ENCODE measurements around the gene BET1L. TPM values are rescaled to one million over a fixed set of nuclear protein-coding genes. Genes with fewer than 3 reads are reported as not detected.
"Not testable (repeated sequence)": the region's sequence is repeated elsewhere in the genome, so short reads cannot be mapped to it uniquely, and the experiment has no call there.

The BET1L gene
- total RNA-seq, 1 experiment from 2014 or later: 56.8 TPM

DNA sequence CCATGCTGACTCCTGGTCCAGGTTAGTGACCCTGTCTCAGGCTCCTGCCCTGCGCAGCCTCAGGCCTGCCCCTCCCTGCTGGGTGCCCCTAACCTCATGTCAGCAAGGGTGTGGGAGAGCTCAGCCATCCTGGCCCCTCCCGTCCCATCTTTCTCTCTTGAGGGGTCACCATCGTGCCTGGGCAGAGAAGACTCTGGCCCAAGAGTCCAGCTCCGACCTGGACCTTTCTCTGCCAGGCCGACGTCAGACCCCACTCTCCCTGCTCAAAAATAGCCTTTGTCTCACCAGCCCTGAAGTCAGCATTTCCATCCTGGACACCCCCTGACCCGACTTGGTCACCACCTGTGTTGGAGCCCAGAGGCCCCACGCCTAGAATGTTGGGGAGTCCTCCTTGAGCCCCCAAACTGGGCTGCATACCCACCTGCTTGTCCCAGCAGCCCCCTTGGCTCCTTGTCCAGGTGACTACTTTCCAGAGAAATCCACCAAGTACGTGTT, 9.4 kb downstream of the BET1L start:
- ChIA-PET POLR2A (no interaction called here), CTCF (interaction anchor here (1.0 kb wide), 1 partner anchor 9 kb away, joined by 3 read pairs; the partner anchor contains the start of genes BET1L and RIC8A)
- Mint-ChIP-seq H3K9me3 (ENCODE audit: unreplicated experiment) (no peaks in the 10 kb centered on the region), H3K27ac (ENCODE audit: unreplicated experiment) (no peak overlapping the region), H3K36me3 (ENCODE audit: insufficient read depth, unreplicated experiment) (peaks cover 14% of the 10 kb centered on the region), H3K4me1 (ENCODE audit: low read depth, unreplicated experiment) (no peaks in the 10 kb centered on the region), H3K4me3 (ENCODE audit: unreplicated experiment) (no peak overlapping the region), H3K27me3 (ENCODE audit: insufficient read depth, unreplicated experiment) (no peaks in the 10 kb centered on the region)
- BruUV-seq (replicated peaks): no TSS peak
- TF ChIP-seq, protein P1, sequence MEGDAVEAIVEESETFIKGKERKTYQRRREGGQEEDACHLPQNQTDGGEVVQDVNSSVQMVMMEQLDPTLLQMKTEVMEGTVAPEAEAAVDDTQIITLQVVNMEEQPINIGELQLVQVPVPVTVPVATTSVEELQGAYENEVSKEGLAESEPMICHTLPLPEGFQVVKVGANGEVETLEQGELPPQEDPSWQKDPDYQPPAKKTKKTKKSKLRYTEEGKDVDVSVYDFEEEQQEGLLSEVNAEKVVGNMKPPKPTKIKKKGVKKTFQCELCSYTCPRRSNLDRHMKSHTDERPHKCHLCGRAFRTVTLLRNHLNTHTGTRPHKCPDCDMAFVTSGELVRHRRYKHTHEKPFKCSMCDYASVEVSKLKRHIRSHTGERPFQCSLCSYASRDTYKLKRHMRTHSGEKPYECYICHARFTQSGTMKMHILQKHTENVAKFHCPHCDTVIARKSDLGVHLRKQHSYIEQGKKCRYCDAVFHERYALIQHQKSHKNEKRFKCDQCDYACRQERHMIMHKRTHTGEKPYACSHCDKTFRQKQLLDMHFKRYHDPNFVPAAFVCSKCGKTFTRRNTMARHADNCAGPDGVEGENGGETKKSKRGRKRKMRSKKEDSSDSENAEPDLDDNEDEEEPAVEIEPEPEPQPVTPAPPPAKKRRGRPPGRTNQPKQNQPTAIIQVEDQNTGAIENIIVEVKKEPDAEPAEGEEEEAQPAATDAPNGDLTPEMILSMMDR (IDR thresholded peaks at IDR 0.05; ENCODE audit: insufficient read depth in 1 of 2, low read depth in 1 of 2, low read length in 1 of 2, severe bottlenecking in 1 of 2, unreplicated experiment in 1 of 2): no peak
- intact Hi-C loops (cut with micrococcal nuclease; ENCODE audit: unreplicated experiment): no loop called here
- Histone ChIP-seq H3K4me1 (no peaks in the 10 kb centered on the region), H3K36me3 (ENCODE audit: control insufficient read depth, insufficient read depth, low read length) (no peaks in the 10 kb centered on the region; the same call in none of the 2 replicates), H3K27me3 (replicated peaks; ENCODE audit: control insufficient read depth, insufficient read depth, low read length) (no peaks in the 10 kb centered on the region), H3K4me3 (ENCODE audit: low read depth, low read length) (no peak overlapping the region), H3K9me3 (no peaks in the 10 kb centered on the region)
- peak; percentile 4 to 28 for DNase-seq

DNA sequence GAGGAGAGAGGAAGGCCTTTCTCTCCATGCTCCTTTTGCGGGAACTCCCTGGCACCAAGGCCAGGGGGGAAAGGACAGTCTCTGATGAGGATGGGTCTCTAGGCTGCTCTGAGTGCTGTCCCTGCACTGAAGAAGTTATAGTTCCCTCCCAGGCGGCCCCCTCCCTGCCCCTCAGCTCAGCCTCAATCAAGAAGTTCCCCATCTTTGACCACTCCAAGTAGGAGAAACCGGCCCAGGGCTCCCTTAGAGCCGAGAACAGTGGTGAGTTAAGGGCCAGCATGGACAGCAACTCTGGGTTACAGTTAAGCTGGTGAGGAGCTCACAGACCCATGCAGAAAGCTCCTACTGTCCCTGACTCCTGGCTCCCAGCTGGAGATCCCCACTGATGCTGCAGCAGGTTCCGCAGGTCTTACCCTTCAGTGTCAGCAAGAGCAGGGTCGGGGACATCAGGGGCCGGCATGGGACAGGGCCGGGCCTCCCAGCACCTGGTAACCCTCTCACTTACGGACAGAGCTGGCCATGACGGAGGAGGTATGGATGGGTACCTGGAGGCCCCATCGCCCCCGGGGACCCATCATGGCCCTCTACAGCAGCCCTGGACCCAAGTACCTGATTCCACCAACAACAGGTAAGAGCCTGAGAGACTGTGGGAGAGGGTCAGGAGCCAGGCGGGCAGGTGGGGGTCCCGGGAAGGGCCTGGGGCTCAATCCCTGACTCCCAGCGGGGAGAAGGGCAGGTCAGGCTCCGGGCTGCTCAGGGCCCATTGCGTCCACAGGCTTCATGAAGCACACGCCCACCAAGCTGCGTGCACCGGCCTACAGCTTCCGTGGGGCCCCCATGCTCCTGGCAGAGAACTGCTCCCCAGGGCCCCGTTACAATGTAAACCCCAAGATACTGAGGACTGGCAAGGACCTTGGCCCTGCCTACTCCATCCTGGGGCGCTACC, 10.1 kb downstream of the BET1L start:
- intact Hi-C loops (cut with micrococcal nuclease; ENCODE audit: unreplicated experiment): no loop called here
- Histone ChIP-seq H3K9me3 (no peaks in the 10 kb centered on the region), H3K27me3 (replicated peaks; ENCODE audit: control insufficient read depth, insufficient read depth, low read length) (no peaks in the 10 kb centered on the region), H3K36me3 (ENCODE audit: control insufficient read depth, insufficient read depth, low read length) (no peaks in the 10 kb centered on the region; the same call in none of the 2 replicates), H3K4me1 (no peaks in the 10 kb centered on the region), H3K4me3 (ENCODE audit: low read depth, low read length) (no peak overlapping the region)
- no peak overlapping the region for H3K27ac Mint-ChIP-seq (ENCODE audit: unreplicated experiment)
- BruUV-seq (replicated peaks): no TSS peak
- POLR2A ChIA-PET: no interaction called here
- CTCF ChIA-PET: interaction anchor here (1.0 kb wide), 1 partner anchor 10 kb away, joined by 3 read pairs; the partner anchor contains the start of genes BET1L and RIC8A
- no peaks in the 10 kb centered on the region for H3K27me3 Mint-ChIP-seq (ENCODE audit: insufficient read depth, unreplicated experiment)
- peaks cover 14% of the 10 kb centered on the region for H3K36me3 Mint-ChIP-seq (ENCODE audit: insufficient read depth, unreplicated experiment)
- H3K4me3 Mint-ChIP-seq (ENCODE audit: unreplicated experiment): no peak overlapping the region
- H3K4me1 Mint-ChIP-seq (ENCODE audit: low read depth, unreplicated experiment): no peaks in the 10 kb centered on the region
- TF ChIP-seq, protein P1 (IDR thresholded peaks at IDR 0.05; ENCODE audit: insufficient read depth in 1 of 2, low read depth in 1 of 2, low read length in 1 of 2, severe bottlenecking in 1 of 2, unreplicated experiment in 1 of 2): no peak
- H3K9me3 Mint-ChIP-seq (ENCODE audit: unreplicated experiment): no peaks in the 10 kb centered on the region
- DNase-seq: peak; percentile 1 to 32

DNA sequence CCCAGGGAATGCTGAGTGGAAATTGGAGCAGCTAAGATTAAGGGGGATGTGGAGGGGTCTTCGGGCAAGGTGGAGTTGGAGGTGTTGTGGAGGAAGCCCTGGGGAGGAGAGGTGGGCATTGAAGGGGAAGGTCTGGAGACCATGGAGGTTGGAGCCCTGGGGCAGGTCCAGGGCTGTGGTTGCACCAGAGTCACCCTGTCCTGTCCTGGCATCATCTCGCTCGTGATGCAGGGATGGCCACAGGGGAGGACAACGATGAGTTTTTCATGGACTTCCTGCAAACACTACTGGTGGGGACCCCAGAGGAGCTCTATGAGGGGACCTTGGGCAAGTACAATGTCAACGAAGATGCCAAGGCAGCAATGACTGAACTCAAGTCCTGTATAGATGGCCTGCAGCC, 13.7 kb downstream of the BET1L start:
- H3K36me3 Mint-ChIP-seq (ENCODE audit: insufficient read depth, unreplicated experiment); H3K4me1 ChIP-seq; H3K4me3 ChIP-seq (ENCODE audit: low read depth, low read length); BruUV-seq (replicated peaks); H3K4me3 Mint-ChIP-seq (ENCODE audit: unreplicated experiment); POLR2A ChIA-PET; H3K27me3 Mint-ChIP-seq (ENCODE audit: insufficient read depth, unreplicated experiment); H3K27ac Mint-ChIP-seq (ENCODE audit: unreplicated experiment); intact Hi-C loops (cut with micrococcal nuclease; ENCODE audit: unreplicated experiment); H3K36me3 ChIP-seq (ENCODE audit: control insufficient read depth, insufficient read depth, low read length); CTCF ChIA-PET; H3K27me3 ChIP-seq (replicated peaks; ENCODE audit: control insufficient read depth, insufficient read depth, low read length); H3K4me1 Mint-ChIP-seq (ENCODE audit: low read depth, unreplicated experiment); H3K9me3 ChIP-seq; H3K9me3 Mint-ChIP-seq (ENCODE audit: unreplicated experiment): not testable (repeated sequence)
- DNase-seq: peak in 1 of 2 experiments; percentile 20

DNA sequence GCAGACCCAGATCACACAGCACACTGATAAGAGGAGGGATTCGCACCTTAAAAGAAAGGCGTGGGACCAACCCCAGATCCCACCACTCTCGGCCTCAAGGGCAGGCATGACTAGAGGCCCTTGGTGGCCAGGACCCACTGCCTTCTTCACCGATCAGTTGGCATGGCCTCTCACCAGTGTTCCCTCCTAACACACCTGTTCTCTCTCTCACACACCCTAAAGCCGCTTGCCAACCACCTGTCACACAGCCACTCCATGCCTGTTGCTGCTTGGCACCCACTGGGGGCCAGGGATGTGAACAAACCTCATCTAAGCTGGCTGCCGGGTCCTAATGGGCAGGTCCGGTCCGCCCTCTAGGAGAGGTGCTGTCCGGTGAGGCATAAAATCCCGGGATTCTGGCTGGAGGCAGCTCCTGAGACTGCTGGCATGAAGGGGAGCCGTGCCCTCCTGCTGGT, 14.5 kb downstream of the BET1L start, which contains the start of gene SCGB1C1:
Gene SCGB1C1, plus strand, starts transcription at position 405 of the 455 bp plus-strand sequence. Its CDS starts 22 bp downstream, at position 427.
- H3K36me3 ChIP-seq (ENCODE audit: control insufficient read depth, insufficient read depth, low read length); H3K4me1 Mint-ChIP-seq (ENCODE audit: low read depth, unreplicated experiment); BruUV-seq (replicated peaks); H3K27me3 ChIP-seq (replicated peaks; ENCODE audit: control insufficient read depth, insufficient read depth, low read length); H3K9me3 Mint-ChIP-seq (ENCODE audit: unreplicated experiment); H3K9me3 ChIP-seq; H3K27ac Mint-ChIP-seq (ENCODE audit: unreplicated experiment); POLR2A ChIA-PET; H3K4me3 Mint-ChIP-seq (ENCODE audit: unreplicated experiment); H3K27me3 Mint-ChIP-seq (ENCODE audit: insufficient read depth, unreplicated experiment); H3K4me3 ChIP-seq (ENCODE audit: low read depth, low read length); intact Hi-C loops (cut with micrococcal nuclease; ENCODE audit: unreplicated experiment); H3K4me1 ChIP-seq; H3K36me3 Mint-ChIP-seq (ENCODE audit: insufficient read depth, unreplicated experiment); CTCF ChIA-PET: not testable (repeated sequence)
- DNase-seq: peak in 1 of 2 experiments; percentile 31

Measured in Caco-2 (cell line).